ENCODE measurements around the gene TASP1.

GRCh38 chr20:13517831-13518230 lies 120.9 kb downstream of the TASP1 start:
- TF ChIP-seq CTCF (IDR thresholded peaks at IDR 0.05) (no peak), EZH2 (IDR thresholded peaks at IDR 0.05; ENCODE audit: borderline replicate concordance, insufficient read depth, low read depth, low read length, poor library complexity, severe bottlenecking) (no peak)

Measured in B cell (primary cell).